WTC11 (cell line): Measurements from ENCODE around the gene AKAP13.

Source experiments
- ELF4 ChIP-seq: sonication (generic); formaldehyde crosslinking; IDR thresholded peaks from 2 replicates; pipeline ENCODE4 v1.8.1; 2022; ENCODE audit warnings: low read depth, mild to moderate bottlenecking, moderate library complexity, missing genetic modification reagents
- FOXP1 ChIP-seq: sonication (generic); formaldehyde crosslinking; IDR thresholded peaks from 2 replicates; pipeline ENCODE4 v1.8.0; 2022; ENCODE audit warnings: missing genetic modification reagents, mild to moderate bottlenecking, moderate library complexity, borderline replicate concordance
- GABPB1 ChIP-seq: sonication (generic); formaldehyde crosslinking; IDR thresholded peaks from 2 replicates; pipeline ENCODE4 v1.8.1; 2023; ENCODE audit warnings: mild to moderate bottlenecking, missing genetic modification reagents
- JUN ChIP-seq: sonication (generic); formaldehyde crosslinking; IDR thresholded peaks from 2 replicates; pipeline ENCODE4 v1.8.0; 2023; ENCODE audit warnings: mild to moderate bottlenecking, missing genetic modification reagents
- KAT7 ChIP-seq: sonication (generic); formaldehyde crosslinking; IDR thresholded peaks from 2 replicates; pipeline ENCODE4 v1.8.1; 2023; ENCODE audit warnings: missing genetic modification reagents, mild to moderate bottlenecking, borderline replicate concordance
- MYBL2 ChIP-seq: sonication (generic); formaldehyde crosslinking; IDR thresholded peaks from 2 replicates; pipeline ENCODE4 v1.8.1; 2023; ENCODE audit warnings: mild to moderate bottlenecking, moderate library complexity, missing genetic modification reagents
- TEAD1 ChIP-seq: sonication (generic); formaldehyde crosslinking; IDR thresholded peaks from 2 replicates; pipeline ENCODE4 v1.8.0; 2022; ENCODE audit warnings: mild to moderate bottlenecking, missing genetic modification reagents
- TEAD4 ChIP-seq: sonication (generic); formaldehyde crosslinking; IDR thresholded peaks from 2 replicates; pipeline ENCODE4 v1.8.0; 2022; ENCODE audit warnings: mild to moderate bottlenecking, missing genetic modification reagents
- ZBTB21 ChIP-seq: sonication (generic); formaldehyde crosslinking; IDR thresholded peaks from 2 replicates; pipeline ENCODE4 v1.8.1; 2023; ENCODE audit warnings: mild to moderate bottlenecking, missing genetic modification reagents, borderline replicate concordance
- ZNF263 ChIP-seq: sonication (generic); formaldehyde crosslinking; IDR thresholded peaks from 2 replicates; pipeline ENCODE4 v1.8.1; 2022; ENCODE audit warnings: low read depth, mild to moderate bottlenecking, moderate library complexity, missing genetic modification reagents
- TF ChIP-seq, protein P1 (sequence below): fragments of 200-600 bp; IDR thresholded peaks from 2 replicates; pipeline ENCODE4 v1.8.0; 2022; ENCODE audit warnings: antibody characterized with exemption
- TF ChIP-seq, protein P2 (sequence below): sonication (generic); formaldehyde crosslinking; IDR thresholded peaks from 2 replicates; pipeline ENCODE4 v1.8.0; 2023; ENCODE audit warnings: missing genetic modification reagents
- TF ChIP-seq, protein P3 (sequence below): fragments of 250-450 bp; sonication (Bioruptor Pico); IDR thresholded peaks from 2 replicates; pipeline ENCODE4 v1.8.0; 2021; ENCODE audit warnings: mild to moderate bottlenecking
- TF ChIP-seq, protein P4 (sequence below): sonication (generic); formaldehyde crosslinking; IDR thresholded peaks from 2 replicates; pipeline ENCODE4 v1.8.0; 2023; ENCODE audit warnings: missing genetic modification reagents, mild to moderate bottlenecking, borderline replicate concordance

DNA sequence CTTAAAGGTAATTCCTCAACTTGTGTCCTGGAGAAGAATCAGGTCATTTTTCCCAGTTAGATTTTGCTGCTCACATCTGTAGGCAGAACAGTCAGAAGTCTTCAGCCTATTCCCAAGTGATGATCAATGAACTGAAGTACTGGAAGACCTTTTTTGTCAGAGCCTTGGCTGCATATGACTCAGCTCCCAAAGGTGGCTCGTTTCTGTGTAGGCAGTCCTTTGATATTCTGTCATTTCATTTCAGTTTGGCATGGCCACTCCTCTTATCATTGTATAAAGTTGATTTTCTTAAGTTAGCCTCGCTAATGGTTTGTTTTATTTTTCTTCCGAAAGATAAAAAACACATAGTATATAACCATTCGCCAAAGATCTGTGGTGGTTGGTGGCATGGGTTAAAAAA is 323.7 kb downstream of the AKAP13 start:
- TF ChIP-seq, protein P1, sequence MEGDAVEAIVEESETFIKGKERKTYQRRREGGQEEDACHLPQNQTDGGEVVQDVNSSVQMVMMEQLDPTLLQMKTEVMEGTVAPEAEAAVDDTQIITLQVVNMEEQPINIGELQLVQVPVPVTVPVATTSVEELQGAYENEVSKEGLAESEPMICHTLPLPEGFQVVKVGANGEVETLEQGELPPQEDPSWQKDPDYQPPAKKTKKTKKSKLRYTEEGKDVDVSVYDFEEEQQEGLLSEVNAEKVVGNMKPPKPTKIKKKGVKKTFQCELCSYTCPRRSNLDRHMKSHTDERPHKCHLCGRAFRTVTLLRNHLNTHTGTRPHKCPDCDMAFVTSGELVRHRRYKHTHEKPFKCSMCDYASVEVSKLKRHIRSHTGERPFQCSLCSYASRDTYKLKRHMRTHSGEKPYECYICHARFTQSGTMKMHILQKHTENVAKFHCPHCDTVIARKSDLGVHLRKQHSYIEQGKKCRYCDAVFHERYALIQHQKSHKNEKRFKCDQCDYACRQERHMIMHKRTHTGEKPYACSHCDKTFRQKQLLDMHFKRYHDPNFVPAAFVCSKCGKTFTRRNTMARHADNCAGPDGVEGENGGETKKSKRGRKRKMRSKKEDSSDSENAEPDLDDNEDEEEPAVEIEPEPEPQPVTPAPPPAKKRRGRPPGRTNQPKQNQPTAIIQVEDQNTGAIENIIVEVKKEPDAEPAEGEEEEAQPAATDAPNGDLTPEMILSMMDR = no peak
- TF ChIP-seq, protein P2, sequence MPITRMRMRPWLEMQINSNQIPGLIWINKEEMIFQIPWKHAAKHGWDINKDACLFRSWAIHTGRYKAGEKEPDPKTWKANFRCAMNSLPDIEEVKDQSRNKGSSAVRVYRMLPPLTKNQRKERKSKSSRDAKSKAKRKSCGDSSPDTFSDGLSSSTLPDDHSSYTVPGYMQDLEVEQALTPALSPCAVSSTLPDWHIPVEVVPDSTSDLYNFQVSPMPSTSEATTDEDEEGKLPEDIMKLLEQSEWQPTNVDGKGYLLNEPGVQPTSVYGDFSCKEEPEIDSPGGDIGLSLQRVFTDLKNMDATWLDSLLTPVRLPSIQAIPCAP = no peak
- no peak for TF ChIP-seq ELF4 (CRISPR knock-in tag)
- no peak for TF ChIP-seq JUN
- TF ChIP-seq ZNF263 (CRISPR knock-in tag) = no peak
- no peak for TF ChIP-seq TEAD1 (CRISPR knock-in tag)
- TF ChIP-seq MYBL2 (CRISPR knock-in tag) = no peak
- TF ChIP-seq FOXP1 (CRISPR knock-in tag) = no peak
- no peak for TF ChIP-seq TEAD4 (CRISPR knock-in tag)
- no peak for TF ChIP-seq GABPB1 (CRISPR knock-in tag)
- TF ChIP-seq, protein P3, sequence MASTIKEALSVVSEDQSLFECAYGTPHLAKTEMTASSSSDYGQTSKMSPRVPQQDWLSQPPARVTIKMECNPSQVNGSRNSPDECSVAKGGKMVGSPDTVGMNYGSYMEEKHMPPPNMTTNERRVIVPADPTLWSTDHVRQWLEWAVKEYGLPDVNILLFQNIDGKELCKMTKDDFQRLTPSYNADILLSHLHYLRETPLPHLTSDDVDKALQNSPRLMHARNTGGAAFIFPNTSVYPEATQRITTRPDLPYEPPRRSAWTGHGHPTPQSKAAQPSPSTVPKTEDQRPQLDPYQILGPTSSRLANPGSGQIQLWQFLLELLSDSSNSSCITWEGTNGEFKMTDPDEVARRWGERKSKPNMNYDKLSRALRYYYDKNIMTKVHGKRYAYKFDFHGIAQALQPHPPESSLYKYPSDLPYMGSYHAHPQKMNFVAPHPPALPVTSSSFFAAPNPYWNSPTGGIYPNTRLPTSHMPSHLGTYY (CRISPR knock-in tag) = no peak
- TF ChIP-seq KAT7 (CRISPR knock-in tag) = no peak
- TF ChIP-seq, protein P4, sequence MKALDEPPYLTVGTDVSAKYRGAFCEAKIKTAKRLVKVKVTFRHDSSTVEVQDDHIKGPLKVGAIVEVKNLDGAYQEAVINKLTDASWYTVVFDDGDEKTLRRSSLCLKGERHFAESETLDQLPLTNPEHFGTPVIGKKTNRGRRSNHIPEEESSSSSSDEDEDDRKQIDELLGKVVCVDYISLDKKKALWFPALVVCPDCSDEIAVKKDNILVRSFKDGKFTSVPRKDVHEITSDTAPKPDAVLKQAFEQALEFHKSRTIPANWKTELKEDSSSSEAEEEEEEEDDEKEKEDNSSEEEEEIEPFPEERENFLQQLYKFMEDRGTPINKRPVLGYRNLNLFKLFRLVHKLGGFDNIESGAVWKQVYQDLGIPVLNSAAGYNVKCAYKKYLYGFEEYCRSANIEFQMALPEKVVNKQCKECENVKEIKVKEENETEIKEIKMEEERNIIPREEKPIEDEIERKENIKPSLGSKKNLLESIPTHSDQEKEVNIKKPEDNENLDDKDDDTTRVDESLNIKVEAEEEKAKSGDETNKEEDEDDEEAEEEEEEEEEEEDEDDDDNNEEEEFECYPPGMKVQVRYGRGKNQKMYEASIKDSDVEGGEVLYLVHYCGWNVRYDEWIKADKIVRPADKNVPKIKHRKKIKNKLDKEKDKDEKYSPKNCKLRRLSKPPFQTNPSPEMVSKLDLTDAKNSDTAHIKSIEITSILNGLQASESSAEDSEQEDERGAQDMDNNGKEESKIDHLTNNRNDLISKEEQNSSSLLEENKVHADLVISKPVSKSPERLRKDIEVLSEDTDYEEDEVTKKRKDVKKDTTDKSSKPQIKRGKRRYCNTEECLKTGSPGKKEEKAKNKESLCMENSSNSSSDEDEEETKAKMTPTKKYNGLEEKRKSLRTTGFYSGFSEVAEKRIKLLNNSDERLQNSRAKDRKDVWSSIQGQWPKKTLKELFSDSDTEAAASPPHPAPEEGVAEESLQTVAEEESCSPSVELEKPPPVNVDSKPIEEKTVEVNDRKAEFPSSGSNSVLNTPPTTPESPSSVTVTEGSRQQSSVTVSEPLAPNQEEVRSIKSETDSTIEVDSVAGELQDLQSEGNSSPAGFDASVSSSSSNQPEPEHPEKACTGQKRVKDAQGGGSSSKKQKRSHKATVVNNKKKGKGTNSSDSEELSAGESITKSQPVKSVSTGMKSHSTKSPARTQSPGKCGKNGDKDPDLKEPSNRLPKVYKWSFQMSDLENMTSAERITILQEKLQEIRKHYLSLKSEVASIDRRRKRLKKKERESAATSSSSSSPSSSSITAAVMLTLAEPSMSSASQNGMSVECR = no peak
- TF ChIP-seq ZBTB21 (CRISPR knock-in tag) = no peak
